ENCODE measurements around the gene SLC19A3. TPM values are rescaled to one million over a fixed set of nuclear protein-coding genes. Genes with fewer than 3 reads are reported as not detected.
"Not testable (repeated sequence)": the region's sequence is repeated elsewhere in the genome, so short reads cannot be mapped to it uniquely, and the experiment has no call there.

SLC19A3 gene
- polyA plus RNA-seq, 1 donor from 2014 or later: 2.9 TPM

DNA sequence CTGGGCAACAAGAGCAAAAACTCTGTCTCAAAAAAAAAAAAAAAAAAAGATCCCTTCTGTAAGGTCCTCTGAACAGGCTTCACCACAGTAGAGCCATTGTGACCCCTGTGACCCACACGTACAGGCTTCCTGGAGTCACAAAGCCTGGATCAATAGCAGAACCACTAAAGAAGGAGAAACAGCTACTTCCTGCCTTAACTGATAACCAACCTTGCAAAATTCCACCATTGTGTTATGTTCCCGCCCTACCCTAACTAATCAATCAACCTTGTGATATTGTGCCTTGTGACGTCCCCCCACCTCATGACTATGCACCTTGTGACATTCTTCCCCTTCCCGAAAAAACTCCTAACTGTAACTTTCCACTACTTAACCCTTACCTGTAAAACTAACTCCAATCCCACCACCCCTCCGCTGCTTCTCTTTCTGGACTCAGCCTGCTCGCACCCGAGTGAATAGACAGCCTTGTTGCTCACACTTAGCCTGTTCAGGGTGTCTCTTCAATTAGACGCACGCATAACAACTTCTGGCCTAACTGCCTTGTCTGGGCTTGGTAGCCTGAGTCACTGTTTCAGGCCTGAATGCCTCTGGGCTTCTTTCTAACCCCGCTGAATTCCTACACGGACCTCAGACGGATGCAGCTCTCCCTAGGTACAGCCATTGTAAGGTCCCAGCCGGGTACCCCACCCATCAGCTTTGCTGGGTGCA lies 41.7 kb upstream of the SLC19A3 start:
- H3K36me3 ChIP-seq (ENCODE audit: insufficient read depth, low read length): no peaks in the 10 kb centered on the region
- no peaks in the 10 kb centered on the region for H3K79me2 ChIP-seq (replicated peaks; ENCODE audit: insufficient read depth, low read length)
- H3K9ac ChIP-seq (ENCODE audit: low read length): no peak overlapping the region
- no peaks in the 10 kb centered on the region for H3K9me2 ChIP-seq (ENCODE audit: insufficient read depth, low read length)
- H3F3A ChIP-seq (ENCODE audit: insufficient read depth, low read length, poor library complexity, severe bottlenecking): no peaks in the 10 kb centered on the region
- no peaks in the 10 kb centered on the region for H3K9me3 ChIP-seq (ENCODE audit: low read length)
- H3K27me3 ChIP-seq (ENCODE audit: insufficient read depth, low read depth, low read length): no peaks in the 10 kb centered on the region
- H3K4me3 ChIP-seq (ENCODE audit: low read length): no peak overlapping the region
- H3K27ac ChIP-seq (ENCODE audit: low read length): no peak overlapping the region
- H2AFZ ChIP-seq (ENCODE audit: low read depth, low read length): no peak overlapping the region
- H4K20me1 ChIP-seq (ENCODE audit: insufficient read depth): no peaks in the 10 kb centered on the region
- no peak overlapping the region for H3K4me2 ChIP-seq (ENCODE audit: low read length)
- TF ChIP-seq MXI1 (conservative IDR thresholded peaks at IDR 0.05; ENCODE audit: poor library complexity, severe bottlenecking) (no peak), RAD21 (conservative IDR thresholded peaks at IDR 0.05) (no peak), EP300 (conservative IDR thresholded peaks at IDR 0.05; ENCODE audit: poor library complexity, severe bottlenecking) (no peak), POLR2AphosphoS5 (IDR thresholded peaks at IDR 0.05) (no peak), EZH2 (IDR thresholded peaks at IDR 0.05; ENCODE audit: borderline replicate concordance, insufficient read depth, low read length, poor library complexity, severe bottlenecking) (no peak), SMC3 (conservative IDR thresholded peaks at IDR 0.05; ENCODE audit: poor library complexity) (no peak), TAF1 (IDR thresholded peaks at IDR 0.05; ENCODE audit: low read depth) (no peak)
- TF ChIP-seq, protein P1, sequence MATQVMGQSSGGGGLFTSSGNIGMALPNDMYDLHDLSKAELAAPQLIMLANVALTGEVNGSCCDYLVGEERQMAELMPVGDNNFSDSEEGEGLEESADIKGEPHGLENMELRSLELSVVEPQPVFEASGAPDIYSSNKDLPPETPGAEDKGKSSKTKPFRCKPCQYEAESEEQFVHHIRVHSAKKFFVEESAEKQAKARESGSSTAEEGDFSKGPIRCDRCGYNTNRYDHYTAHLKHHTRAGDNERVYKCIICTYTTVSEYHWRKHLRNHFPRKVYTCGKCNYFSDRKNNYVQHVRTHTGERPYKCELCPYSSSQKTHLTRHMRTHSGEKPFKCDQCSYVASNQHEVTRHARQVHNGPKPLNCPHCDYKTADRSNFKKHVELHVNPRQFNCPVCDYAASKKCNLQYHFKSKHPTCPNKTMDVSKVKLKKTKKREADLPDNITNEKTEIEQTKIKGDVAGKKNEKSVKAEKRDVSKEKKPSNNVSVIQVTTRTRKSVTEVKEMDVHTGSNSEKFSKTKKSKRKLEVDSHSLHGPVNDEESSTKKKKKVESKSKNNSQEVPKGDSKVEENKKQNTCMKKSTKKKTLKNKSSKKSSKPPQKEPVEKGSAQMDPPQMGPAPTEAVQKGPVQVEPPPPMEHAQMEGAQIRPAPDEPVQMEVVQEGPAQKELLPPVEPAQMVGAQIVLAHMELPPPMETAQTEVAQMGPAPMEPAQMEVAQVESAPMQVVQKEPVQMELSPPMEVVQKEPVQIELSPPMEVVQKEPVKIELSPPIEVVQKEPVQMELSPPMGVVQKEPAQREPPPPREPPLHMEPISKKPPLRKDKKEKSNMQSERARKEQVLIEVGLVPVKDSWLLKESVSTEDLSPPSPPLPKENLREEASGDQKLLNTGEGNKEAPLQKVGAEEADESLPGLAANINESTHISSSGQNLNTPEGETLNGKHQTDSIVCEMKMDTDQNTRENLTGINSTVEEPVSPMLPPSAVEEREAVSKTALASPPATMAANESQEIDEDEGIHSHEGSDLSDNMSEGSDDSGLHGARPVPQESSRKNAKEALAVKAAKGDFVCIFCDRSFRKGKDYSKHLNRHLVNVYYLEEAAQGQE (IDR thresholded peaks at IDR 0.05; ENCODE audit: borderline replicate concordance): no peak
- TF ChIP-seq, protein P2, sequence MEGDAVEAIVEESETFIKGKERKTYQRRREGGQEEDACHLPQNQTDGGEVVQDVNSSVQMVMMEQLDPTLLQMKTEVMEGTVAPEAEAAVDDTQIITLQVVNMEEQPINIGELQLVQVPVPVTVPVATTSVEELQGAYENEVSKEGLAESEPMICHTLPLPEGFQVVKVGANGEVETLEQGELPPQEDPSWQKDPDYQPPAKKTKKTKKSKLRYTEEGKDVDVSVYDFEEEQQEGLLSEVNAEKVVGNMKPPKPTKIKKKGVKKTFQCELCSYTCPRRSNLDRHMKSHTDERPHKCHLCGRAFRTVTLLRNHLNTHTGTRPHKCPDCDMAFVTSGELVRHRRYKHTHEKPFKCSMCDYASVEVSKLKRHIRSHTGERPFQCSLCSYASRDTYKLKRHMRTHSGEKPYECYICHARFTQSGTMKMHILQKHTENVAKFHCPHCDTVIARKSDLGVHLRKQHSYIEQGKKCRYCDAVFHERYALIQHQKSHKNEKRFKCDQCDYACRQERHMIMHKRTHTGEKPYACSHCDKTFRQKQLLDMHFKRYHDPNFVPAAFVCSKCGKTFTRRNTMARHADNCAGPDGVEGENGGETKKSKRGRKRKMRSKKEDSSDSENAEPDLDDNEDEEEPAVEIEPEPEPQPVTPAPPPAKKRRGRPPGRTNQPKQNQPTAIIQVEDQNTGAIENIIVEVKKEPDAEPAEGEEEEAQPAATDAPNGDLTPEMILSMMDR (IDR thresholded peaks at IDR 0.05; ENCODE audit: poor library complexity, severe bottlenecking): no peak

DNA sequence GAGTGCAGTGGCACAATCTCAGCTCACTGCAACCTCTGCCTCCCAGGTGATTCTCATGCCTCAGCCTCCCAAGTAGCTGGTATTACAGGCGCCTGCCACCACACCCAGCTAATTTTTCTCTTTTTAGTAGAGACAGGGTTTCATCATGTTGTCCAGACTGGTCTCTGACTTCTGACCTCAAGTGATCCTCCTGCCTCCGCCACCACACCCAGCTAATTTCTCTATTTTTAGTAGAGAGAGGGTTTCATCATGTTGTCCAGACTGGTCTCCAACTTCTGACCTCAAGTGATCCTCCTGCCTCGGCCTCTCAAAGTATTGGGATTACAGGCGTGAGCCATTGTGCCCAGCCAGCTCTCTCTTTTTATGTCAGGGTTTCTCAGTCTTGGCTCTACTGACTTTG lies 38.4 kb upstream of the SLC19A3 start:
- H3K9ac ChIP-seq (ENCODE audit: low read length); H3K79me2 ChIP-seq (replicated peaks; ENCODE audit: insufficient read depth, low read length); H3K27me3 ChIP-seq (ENCODE audit: insufficient read depth, low read depth, low read length); H4K20me1 ChIP-seq (ENCODE audit: insufficient read depth); H3F3A ChIP-seq (ENCODE audit: insufficient read depth, low read length, poor library complexity, severe bottlenecking); H3K4me2 ChIP-seq (ENCODE audit: low read length); H3K27ac ChIP-seq (ENCODE audit: low read length); H3K4me3 ChIP-seq (ENCODE audit: low read length); H3K9me2 ChIP-seq (ENCODE audit: insufficient read depth, low read length); H2AFZ ChIP-seq (ENCODE audit: low read depth, low read length); H3K9me3 ChIP-seq (ENCODE audit: low read length); H3K36me3 ChIP-seq (ENCODE audit: insufficient read depth, low read length): not testable (repeated sequence)

Data from neural cell (in vitro differentiated cells).